HuH-7 (cell line): ENCODE results near the gene GALNT14.

Experiments used
- DNase-seq: peaks from one replicate; pipeline ENCODE4 v3.0.0; 2011; ENCODE audit warnings: low spot score

The GALNT14 gene

DNA sequence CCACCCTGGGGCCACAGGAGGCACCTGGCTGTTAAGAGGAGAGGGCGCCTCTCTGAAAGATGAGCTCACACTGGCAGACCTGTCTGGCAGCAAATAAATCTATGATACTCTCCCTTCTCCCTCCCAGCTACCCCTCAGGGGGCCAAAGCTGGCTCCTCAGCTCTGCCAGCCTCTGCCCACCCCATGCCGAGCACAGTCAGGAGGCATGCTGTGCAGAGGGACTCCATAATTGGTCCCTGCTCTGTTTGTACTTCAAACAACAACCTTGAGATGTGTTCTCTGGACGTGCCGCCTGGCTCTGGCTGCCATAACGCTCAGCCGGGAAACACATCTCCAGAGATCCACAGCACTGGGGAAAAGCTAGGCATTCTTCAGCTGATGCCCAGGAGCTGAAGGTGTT lies 126.7 kb downstream of the GALNT14 start:
- no peak for DNase-seq

DNA sequence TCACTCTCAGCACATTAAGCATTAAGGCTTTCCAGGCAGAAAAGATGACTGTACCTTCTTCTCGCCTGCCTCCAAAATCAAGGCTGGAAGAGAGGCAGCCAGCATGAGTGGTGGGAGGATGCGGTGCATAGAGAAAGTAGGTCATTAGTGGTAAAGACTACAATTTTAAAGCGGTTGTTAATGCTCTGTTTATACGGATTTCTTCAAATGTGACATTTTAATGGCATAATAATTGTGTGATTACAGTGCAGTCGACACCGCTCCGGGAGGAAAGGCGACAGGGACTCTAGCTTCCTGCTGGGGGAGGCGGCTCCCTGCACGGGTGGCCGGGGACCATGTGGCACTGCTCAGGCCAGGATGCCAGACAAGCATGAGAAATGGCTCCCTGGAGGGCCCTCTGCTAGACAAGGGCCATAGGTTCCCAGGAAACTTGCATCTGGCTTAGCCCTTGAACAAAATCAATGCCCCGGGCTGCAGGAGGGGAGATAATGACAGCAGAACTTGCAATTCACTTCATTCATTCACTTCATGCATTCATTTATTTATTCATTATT lies 129.6 kb downstream of the GALNT14 start:
- no peak for DNase-seq

DNA sequence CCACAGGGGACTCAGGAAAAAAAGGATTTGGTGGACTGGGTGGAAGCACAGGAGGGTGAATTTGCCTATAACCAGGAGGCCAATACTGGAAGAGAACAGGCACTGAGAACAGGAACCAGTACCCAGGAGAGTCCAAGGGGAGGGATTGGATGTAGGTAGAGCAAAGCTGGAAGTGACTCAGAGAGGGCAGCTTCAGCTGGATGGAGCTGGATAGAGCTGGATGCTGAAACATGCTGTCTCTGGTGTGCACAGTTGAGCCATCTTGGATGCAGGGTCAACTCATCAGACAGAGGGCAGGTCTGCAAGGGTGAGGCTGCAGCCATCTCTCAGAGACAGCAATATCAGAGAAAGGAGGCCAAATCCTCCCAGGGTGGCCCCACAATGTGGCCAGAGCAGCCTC lies 134.0 kb downstream of the GALNT14 start:
- no peak for DNase-seq

- no peak for DNase-seq
Measured at GRCh38 chr2:31003749-31004148, 134.5 kb downstream of the GALNT14 start.

DNA sequence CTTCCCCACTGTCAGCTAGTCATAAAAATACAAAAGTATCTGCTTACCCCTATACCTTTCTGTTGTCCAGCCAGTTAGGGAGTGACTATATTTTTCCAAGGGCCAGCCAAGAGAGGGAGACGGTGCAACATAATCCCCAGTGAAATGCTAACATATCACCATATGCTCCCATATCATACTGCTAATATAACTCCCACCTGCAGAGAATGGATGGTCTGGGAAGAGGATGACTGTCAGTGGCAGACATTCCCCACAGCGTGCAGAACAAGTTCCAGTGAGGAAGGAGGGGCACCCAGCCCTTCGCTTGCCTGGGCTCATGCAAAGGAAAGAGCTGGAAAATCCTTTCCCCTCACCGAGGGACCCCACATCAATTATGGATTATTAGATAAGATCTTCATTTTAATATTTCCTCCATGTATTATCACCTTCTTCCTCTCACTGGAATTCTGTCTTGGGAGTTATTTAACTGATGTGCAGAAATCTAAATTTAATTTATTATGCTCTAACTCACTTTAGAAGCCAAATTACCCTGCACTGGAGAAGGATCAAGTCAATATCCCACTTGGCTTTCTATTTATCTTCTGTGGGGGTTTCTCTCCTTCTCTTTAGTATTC lies 135.6 kb downstream of the GALNT14 start:
- no peak for DNase-seq

DNA sequence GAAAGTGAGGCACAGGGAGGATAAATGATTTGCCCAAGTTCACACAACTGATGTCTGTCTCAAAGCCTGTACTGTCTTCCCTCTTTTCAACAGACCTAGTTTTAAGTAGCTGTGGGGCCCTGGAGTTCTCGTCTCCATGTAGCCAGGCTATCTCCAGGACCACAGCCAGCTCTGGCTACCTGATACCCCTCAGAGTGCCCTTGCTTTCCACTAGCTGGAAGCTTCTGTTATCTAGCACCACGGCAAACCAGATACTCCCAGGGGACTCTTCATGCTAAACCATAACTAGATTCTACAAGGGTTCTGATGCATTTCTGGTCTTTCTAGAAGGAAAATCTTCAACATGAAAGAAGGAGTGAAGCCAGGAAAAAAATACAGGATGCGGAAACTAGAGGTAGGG lies 137.3 kb downstream of the GALNT14 start:
- DNase-seq = no peak

GRCh38 chr2:30998672-30999071 lies 139.6 kb downstream of the GALNT14 start:
- no peak for DNase-seq

- DNase-seq = no peak
Measured at GRCh38 chr2:30997979-30998378, 140.3 kb downstream of the GALNT14 start.

DNA sequence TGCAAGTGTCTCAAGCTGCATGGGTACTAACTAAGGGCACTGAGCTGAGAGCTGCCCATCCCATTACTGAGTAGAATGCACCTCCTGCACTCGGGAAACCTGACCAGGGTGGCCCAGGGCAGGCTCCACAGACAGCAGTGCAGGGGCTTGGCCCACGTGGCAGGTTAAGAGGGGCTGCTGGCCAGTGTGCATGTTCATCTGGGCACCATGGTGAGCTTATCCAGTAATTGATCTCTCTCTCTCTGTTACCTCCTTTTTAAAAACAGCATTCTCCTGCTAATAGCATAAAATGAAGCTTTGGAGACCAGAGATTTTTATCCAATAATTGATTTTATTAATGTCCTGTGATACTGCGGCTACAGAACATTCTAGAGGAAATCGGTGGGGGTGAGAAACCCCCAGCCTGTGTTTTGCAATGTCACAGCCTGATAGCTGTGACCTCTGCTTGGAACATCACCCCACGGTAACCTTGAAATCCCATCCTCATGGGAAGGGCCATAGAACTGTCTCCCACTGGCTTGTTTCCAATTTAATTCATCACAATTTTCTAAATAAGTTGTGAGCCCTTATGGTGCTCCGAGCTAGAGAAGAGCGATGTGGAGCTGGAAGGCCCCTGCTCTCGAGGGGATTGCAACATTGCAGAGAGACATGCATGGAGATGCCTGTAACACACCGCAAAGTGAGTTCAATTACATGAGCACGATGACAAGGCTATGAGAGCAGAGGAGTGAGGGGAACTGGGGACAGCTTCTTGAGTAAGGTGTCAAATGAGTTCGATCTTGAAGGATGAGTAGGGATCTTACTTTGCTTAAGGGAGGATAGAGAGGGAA lies 143.8 kb downstream of the GALNT14 start:
- DNase-seq = no peak

DNA sequence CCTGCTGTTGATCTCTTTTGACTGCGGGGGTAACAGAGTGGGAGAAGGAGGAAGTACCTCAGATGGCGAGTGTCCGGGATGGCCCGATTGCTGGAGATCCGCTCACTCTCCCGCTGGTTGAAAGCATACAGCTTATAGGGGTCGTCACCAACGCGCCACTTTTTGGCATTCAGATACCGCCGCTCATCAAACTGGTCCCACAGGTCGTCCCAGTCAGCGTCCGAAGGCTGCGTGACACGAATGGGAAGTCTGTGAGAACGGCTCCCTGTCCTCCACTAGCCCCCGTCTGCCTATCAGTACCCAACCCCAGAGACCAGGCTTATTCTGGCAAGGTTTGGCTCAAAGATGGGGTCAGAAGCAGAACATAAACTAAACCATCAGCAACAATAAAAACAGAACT lies 145.5 kb downstream of the GALNT14 start:
- DNase-seq = no peak

- DNase-seq = no peak
Measured at GRCh38 chr2:30990671-30991070, 147.6 kb downstream of the GALNT14 start.

DNA sequence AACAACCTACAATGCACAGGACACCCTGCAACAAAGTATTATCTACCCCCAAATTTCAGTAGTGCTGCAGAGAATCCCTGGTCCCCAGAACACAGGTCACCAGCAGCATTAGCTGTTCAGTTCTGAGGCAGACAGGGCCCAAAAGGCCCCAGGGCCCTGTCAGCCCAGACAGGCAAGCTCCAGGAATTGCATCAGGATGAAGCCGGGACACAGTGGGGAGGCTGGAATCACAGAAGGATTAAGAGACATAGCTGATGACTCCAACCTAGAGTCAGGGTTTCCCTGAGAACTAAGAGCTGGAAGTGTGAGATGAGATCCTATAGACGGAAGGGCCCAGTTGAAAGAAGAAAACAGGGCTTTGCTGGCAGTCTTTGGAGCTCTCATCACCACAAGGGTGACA lies 148.1 kb downstream of the GALNT14 start:
- DNase-seq = no peak

GRCh38 chr2:30989746-30990145 lies 148.5 kb downstream of the GALNT14 start:
- DNase-seq = no peak

DNA sequence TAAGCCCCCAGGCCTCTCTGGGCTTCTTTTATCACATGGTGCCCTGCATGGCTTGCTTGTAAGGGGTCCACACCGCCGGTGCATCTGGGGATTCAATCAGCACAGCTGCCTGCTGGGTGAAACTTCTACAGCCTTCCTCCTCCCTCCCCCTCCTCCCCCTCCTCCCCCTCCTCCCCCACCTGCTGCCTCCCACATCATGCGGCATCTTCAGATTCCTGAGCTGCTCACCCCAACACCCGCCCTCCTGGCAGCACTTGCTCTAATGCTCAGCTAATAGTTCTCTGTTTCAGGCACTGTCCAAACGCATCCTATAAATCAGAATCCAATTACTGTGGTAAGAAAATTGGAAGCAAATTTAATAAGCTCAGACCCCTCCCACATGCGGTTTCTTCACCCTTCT lies 150.7 kb downstream of the GALNT14 start:
- DNase-seq = no peak

GRCh38 chr2:30986231-30986580 lies 152.0 kb downstream of the GALNT14 start:
- no peak for DNase-seq

DNA sequence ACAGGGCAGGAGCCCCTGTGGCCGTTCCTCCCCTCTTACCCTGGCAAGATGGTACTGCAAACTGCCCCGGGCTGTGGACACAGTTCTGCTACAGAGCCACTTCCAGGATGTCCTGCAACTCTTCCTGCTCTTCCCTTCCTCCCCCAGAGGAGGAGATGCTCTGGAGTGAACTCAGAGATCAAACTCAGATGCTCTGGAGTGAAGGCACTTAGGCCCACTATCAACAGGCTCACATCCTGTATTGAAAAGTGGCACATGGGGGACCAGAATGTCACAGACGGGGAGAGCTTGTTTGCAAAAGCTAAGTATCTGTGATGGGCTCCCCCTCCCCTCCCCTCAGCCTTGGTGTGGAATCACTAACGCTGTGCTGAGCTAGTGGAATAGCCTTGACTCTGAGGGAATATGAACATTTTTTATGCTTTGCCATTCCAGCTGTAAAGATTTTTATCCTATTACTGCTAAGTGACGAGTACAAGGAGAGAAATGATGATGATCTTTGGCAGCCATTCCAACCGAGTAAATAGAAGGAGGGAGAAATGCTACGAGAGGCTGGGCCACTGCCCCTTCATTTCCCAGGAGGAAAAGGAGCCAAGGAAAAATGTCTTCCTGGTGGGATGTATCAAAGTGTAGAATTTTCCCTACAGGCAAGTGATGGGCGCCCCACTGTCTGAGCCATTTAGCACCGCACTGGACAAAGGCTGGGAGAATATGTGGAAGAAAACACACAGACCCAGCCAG lies 152.6 kb downstream of the GALNT14 start:
- DNase-seq = no peak

DNA sequence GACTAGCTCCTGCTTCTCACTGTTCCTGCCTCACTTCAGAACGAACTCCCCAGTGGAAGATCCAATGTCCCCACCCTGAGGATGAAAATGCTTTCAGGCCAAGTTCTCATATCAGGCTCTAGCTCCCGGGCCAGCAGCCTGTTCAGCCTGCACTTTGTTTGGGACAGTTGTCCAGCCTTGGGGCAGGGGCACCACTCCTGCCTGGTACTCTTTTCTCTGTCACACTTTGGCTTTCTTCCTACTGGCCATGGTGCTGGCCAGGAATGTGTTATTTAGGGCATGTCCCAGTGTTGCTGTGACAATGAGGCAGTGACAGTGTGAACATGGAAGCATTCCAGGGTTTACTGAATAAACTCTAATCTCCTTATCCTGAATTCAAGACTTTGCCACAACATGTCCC lies 154.1 kb downstream of the GALNT14 start:
- no peak for DNase-seq

- no peak for DNase-seq
Measured at GRCh38 chr2:30981510-30981909, 156.7 kb downstream of the GALNT14 start.

DNA sequence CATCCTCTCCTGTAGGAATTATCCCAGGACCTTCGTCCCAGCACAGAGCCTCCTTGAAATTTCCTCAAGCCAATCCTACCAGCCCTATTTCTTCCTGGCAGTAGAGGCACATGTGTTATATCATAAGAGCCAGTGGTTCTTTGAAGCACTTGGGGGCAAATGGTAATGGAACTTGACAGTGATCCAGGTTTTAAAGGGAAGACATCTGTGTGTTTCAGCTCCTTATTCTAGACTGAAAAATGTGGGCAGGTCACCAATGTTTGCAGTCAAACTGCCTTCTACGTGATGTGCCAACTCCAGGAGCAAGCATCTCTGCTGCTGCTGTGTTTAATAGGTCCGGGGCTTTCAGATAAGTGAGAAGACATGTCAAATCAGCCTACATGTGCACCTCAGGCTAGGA lies 157.1 kb downstream of the GALNT14 start:
- DNase-seq = no peak

- DNase-seq = no peak
Measured at GRCh38 chr2:30979822-30980245, 158.4 kb downstream of the GALNT14 start.

DNA sequence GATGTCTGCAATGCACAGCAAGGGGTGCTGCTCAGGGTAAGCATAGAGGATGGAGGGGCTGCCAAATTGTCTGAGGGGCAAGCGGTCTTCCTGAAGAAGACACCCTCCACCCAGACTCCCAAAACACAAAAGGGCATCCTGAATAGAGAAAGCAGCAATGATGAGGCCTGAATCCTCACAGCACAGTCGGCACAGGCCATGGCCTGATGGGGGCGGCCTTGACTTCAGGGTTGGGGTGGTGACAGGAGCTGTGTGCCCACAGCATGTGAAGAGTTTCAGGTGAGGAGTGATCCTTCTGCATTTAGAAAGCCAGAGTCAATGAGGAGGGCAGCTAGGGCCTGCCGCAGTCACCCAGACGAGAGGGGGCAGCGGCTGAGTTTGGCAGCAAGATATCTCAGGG lies 159.4 kb downstream of the GALNT14 start:
- DNase-seq = no peak

DNA sequence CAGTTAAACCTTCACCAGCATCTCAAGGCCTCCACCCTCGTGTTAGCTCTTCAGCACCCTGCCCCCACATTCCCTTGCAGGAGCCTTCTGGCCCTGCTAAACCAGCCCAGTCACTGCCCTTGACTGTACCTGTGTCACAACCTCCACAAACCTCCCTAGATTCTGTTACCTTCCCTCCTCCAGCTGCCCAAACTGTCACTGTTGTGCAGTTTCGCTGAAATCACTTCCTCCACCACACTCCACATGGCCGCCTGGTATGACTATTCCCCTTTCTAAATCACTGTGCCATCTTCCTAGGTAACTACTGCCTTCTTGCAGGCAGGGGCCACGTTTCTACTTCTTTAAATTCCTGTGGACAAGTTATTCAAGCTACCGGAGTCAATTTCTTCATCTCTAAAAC lies 160.2 kb downstream of the GALNT14 start:
- DNase-seq = no peak

DNA sequence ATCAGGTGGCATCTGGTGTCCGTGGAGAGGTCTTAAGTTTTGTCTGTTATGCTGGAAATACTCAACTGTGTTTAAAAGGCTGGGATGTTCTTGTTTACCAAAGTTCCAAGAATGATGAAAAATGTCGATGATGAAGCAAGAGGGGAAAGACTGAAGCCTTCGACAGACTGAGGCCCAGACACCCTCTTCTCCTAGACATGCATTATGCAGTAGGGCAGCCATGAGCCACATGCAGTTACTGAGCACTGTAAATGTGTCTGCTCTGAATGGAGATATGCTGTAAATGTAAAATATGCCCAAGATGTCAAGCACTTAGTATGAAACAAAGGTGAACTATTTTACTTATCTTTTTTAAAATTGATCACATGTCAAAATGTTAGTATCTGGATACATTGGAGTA lies 163.1 kb downstream of the GALNT14 start:
- no peak for DNase-seq
